Colonic mucosa (tissue), 4 donors: Measurements from ENCODE around the gene ANKS1B. TPM values are rescaled to one million over a fixed set of nuclear protein-coding genes. Genes with fewer than 3 reads are reported as not detected.

Experiments used
- DNase-seq: peaks from one replicate; pipeline ENCODE4 v3.0.0-alpha.2; 2020
- H3K27ac ChIP-seq: fragments of 200-600 bp; one replicate; pipeline ENCODE4 v1.8.0; 2021
- H3K27me3 ChIP-seq: fragments of 200-600 bp; one replicate; pipeline ENCODE4 v1.8.0; 2021
- H3K36me3 ChIP-seq: fragments of 200-600 bp; one replicate; pipeline ENCODE4 v1.8.0; 2021
- H3K4me1 ChIP-seq: fragments of 200-600 bp; one replicate; pipeline ENCODE4 v1.8.0; 2021; ENCODE audit warnings: mild to moderate bottlenecking
- H3K4me3 ChIP-seq: fragments of 200-600 bp; one replicate; pipeline ENCODE4 v1.8.0; 2021
- H3K9ac ChIP-seq, 2 donors: one replicate each; pipeline ENCODE4 v1.7.0; 2013; ENCODE audit warnings: control low read depth in 2 of 2, low read depth in 2 of 2, low read length in 2 of 2
- H3K9me3 ChIP-seq: fragments of 200-600 bp; one replicate; pipeline ENCODE4 v1.8.0; 2021
- CTCF ChIP-seq: fragments of 200-600 bp; IDR thresholded peaks from one replicate; pipeline ENCODE4 v1.8.0; 2022; ENCODE audit warnings: antibody characterized with exemption, mild to moderate bottlenecking
- intact Hi-C: fragments of 100-400 bp; cut with DNase I; formaldehyde crosslinking; loops from one replicate; pipeline ENCODE4 v1.14.1; 2022
- total RNA-seq, 2 donors: library from RNA; stranded (reverse); fragmentation: NEBNext Ultra II Directional in 1 of 2; extraction: Animal tissue kit (Norgen Biotek cat#: 25700) in 1 of 2; gene quantifications; one replicate each; pipeline ENCODE4 v1.2.1, GENCODE V29; 2021
- donor health status: healthy.
- donor health status: DM: no; HTN: no; CAD: no.
- donor health status: DM: no; HTN: no; CAD: no.

Gene ANKS1B
- total RNA-seq, 2 donors from 2014 or later: 1.7 to 3.3 TPM

GRCh38 chr12:99099786-99100185 is 885.0 kb downstream of the ANKS1B start:
- intact Hi-C loops: no loop called here

GRCh38 chr12:99097171-99097570 is 887.6 kb downstream of the ANKS1B start:
- no peak for DNase-seq
- H3K4me1 ChIP-seq: no peaks in the 10 kb centered on the region
- no peaks in the 10 kb centered on the region for H3K36me3 ChIP-seq
- H3K9ac ChIP-seq: no peak overlapping the region
- no peak overlapping the region for H3K4me3 ChIP-seq
- no peaks in the 10 kb centered on the region for H3K27me3 ChIP-seq
- H3K27ac ChIP-seq: no peak overlapping the region
- TF ChIP-seq CTCF: no peak
- H3K9me3 ChIP-seq: no peaks in the 10 kb centered on the region
- intact Hi-C loops: no loop called here

More at GRCh38 chr12:99099786-99100185, 885.0 kb downstream of the ANKS1B start:
- H3K9me3 ChIP-seq: no peaks in the 10 kb centered on the region
- H3K36me3 ChIP-seq: no peaks in the 10 kb centered on the region
- H3K27ac ChIP-seq: no peak overlapping the region
- H3K4me3 ChIP-seq: no peak overlapping the region
- H3K27me3 ChIP-seq: no peaks in the 10 kb centered on the region
- no peak for TF ChIP-seq CTCF
- no peak for DNase-seq
- H3K9ac ChIP-seq: no peak overlapping the region
- H3K4me1 ChIP-seq: no peaks in the 10 kb centered on the region

GRCh38 chr12:99093166-99093565 is 891.6 kb downstream of the ANKS1B start:
- Histone ChIP-seq H3K9ac (no peak overlapping the region), H3K27me3 (no peaks in the 10 kb centered on the region), H3K4me3 (no peak overlapping the region), H3K36me3 (no peaks in the 10 kb centered on the region), H3K4me1 (no peaks in the 10 kb centered on the region), H3K27ac (no peak overlapping the region), H3K9me3 (no peaks in the 10 kb centered on the region)
- TF ChIP-seq CTCF: no peak
- intact Hi-C loops: no loop called here
- no peak for DNase-seq

- Histone ChIP-seq H3K4me3 (no peak overlapping the region), H3K4me1 (no peaks in the 10 kb centered on the region), H3K36me3 (no peaks in the 10 kb centered on the region), H3K9ac (no peak overlapping the region), H3K27me3 (no peaks in the 10 kb centered on the region), H3K27ac (no peak overlapping the region), H3K9me3 (no peaks in the 10 kb centered on the region)
- intact Hi-C loops: no loop called here
- no peak for DNase-seq
- TF ChIP-seq CTCF: no peak
Observed at GRCh38 chr12:99092100-99092851, 892.5 kb downstream of the ANKS1B start.

GRCh38 chr12:99087278-99087677 is 897.5 kb downstream of the ANKS1B start:
- H3K36me3 ChIP-seq: no peaks in the 10 kb centered on the region
- H3K27me3 ChIP-seq: no peaks in the 10 kb centered on the region
- H3K9ac ChIP-seq: no peak overlapping the region
- intact Hi-C loops: no loop called here
- H3K27ac ChIP-seq: no peak overlapping the region
- H3K4me3 ChIP-seq: no peak overlapping the region
- no peak for TF ChIP-seq CTCF
- no peak for DNase-seq
- no peaks in the 10 kb centered on the region for H3K9me3 ChIP-seq
- no peaks in the 10 kb centered on the region for H3K4me1 ChIP-seq
